ENCODE results near the gene NR3C1. TPM values are rescaled to one million over a fixed set of nuclear protein-coding genes. Genes with fewer than 3 reads are reported as not detected.

The NR3C1 gene
- total and polyA plus RNA-seq, 2 donors = 47.7 to 62.3 TPM

- H3K27ac ChIP-seq (ENCODE audit: low read depth in 1 of 2, low read length in 1 of 2) = no peak overlapping the region
These were observed 6.0 kb downstream of the NR3C1 start for GRCh38 chr5:143397302-143398052.

GRCh38 chr5:143396353-143396940, 7.0 kb downstream of the NR3C1 start:
- peaks cover 8 to 15% of the 10 kb centered on the region in 2 donors for H3K36me3 ChIP-seq (ENCODE audit: control insufficient read depth in 2 of 2, insufficient read depth in 2 of 2, low read length in 1 of 2)
- no peak for DNase-seq (ENCODE audit: low read depth in 6 of 9, low spot score in 9 of 9)
- H3K9me3 ChIP-seq (ENCODE audit: control insufficient read depth in 2 of 2, insufficient read depth in 1 of 2, low read length in 1 of 2) = no peaks in the 10 kb centered on the region
- WGBS = 80% methylated on average over 5 of the region's 5 CpGs
- no peak overlapping the region for H3K27ac ChIP-seq (ENCODE audit: low read depth in 1 of 2, low read length in 1 of 2)
- peaks cover 13 to 14% of the 10 kb centered on the region in 2 donors for H3K4me1 ChIP-seq (ENCODE audit: control insufficient read depth in 2 of 2, insufficient read depth in 2 of 2, low read length in 2 of 2)
- peak overlapping the region in 1 of 2 donors; percentile 37 for H3K4me3 ChIP-seq (ENCODE audit: low read length in 2 of 2)
- no peaks in the 10 kb centered on the region for H3K27me3 ChIP-seq (ENCODE audit: control insufficient read depth in 2 of 2, insufficient read depth in 1 of 2, low read length in 1 of 2)

More at GRCh38 chr5:143397302-143398052, 6.0 kb downstream of the NR3C1 start:
- peaks cover 8 to 15% of the 10 kb centered on the region in 2 donors for H3K36me3 ChIP-seq (ENCODE audit: control insufficient read depth in 2 of 2, insufficient read depth in 2 of 2, low read length in 1 of 2)
- peaks cover 13 to 18% of the 10 kb centered on the region in 2 donors for H3K4me1 ChIP-seq (ENCODE audit: control insufficient read depth in 2 of 2, insufficient read depth in 2 of 2, low read length in 2 of 2)
- H3K27me3 ChIP-seq (ENCODE audit: control insufficient read depth in 2 of 2, insufficient read depth in 1 of 2, low read length in 1 of 2) = no peaks in the 10 kb centered on the region
- DNase-seq (ENCODE audit: low read depth in 6 of 9, low spot score in 9 of 9) = no peak
- no peaks in the 10 kb centered on the region for H3K9me3 ChIP-seq (ENCODE audit: control insufficient read depth in 2 of 2, insufficient read depth in 1 of 2, low read length in 1 of 2)
- 91% methylated on average over 2 of the region's 2 CpGs for WGBS
- H3K4me3 ChIP-seq (ENCODE audit: low read length in 2 of 2) = peak overlapping the region in 1 of 2 donors; percentile 11

- H3K4me1 ChIP-seq (ENCODE audit: control insufficient read depth in 2 of 2, insufficient read depth in 2 of 2, low read length in 2 of 2) = peaks cover 8 to 13% of the 10 kb centered on the region in 2 donors
- 70% methylated on average over 2 of the region's 2 CpGs for WGBS
- no peak overlapping the region for H3K27ac ChIP-seq (ENCODE audit: low read depth in 1 of 2, low read length in 1 of 2)
- H3K4me3 ChIP-seq (ENCODE audit: low read length in 2 of 2) = no peak overlapping the region
- DNase-seq (ENCODE audit: low read depth in 6 of 9, low spot score in 9 of 9) = no peak
- H3K36me3 ChIP-seq (ENCODE audit: control insufficient read depth in 2 of 2, insufficient read depth in 2 of 2, low read length in 1 of 2) = peaks cover 8 to 15% of the 10 kb centered on the region in 2 donors
- no peaks in the 10 kb centered on the region for H3K27me3 ChIP-seq (ENCODE audit: control insufficient read depth in 2 of 2, insufficient read depth in 1 of 2, low read length in 1 of 2)
- H3K9me3 ChIP-seq (ENCODE audit: control insufficient read depth in 2 of 2, insufficient read depth in 1 of 2, low read length in 1 of 2) = no peaks in the 10 kb centered on the region
These were observed 7.7 kb downstream of the NR3C1 start for GRCh38 chr5:143395638-143396352.

GRCh38 chr5:143393524-143393923, 10.0 kb downstream of the NR3C1 start:
- no peak for DNase-seq (ENCODE audit: low read depth in 6 of 9, low spot score in 9 of 9)
- Histone ChIP-seq H3K9me3 (ENCODE audit: control insufficient read depth in 2 of 2, insufficient read depth in 1 of 2, low read length in 1 of 2) (no peaks in the 10 kb centered on the region), H3K27me3 (ENCODE audit: control insufficient read depth in 2 of 2, insufficient read depth in 1 of 2, low read length in 1 of 2) (no peaks in the 10 kb centered on the region), H3K4me1 (ENCODE audit: control insufficient read depth in 2 of 2, insufficient read depth in 2 of 2, low read length in 2 of 2) (no peaks in the 10 kb centered on the region), H3K36me3 (ENCODE audit: control insufficient read depth in 2 of 2, insufficient read depth in 2 of 2, low read length in 1 of 2) (peaks cover 0 to 4% of the 10 kb centered on the region in 2 donors), H3K27ac (ENCODE audit: low read depth in 1 of 2, low read length in 1 of 2) (no peak overlapping the region), H3K4me3 (ENCODE audit: low read length in 2 of 2) (no peak overlapping the region)
- 91% methylated on average over 1 of the region's 1 CpG for WGBS

- Histone ChIP-seq H3K4me1 (ENCODE audit: control insufficient read depth in 2 of 2, insufficient read depth in 2 of 2, low read length in 2 of 2) (no peaks in the 10 kb centered on the region), H3K27ac (ENCODE audit: low read depth in 1 of 2, low read length in 1 of 2) (no peak overlapping the region), H3K27me3 (ENCODE audit: control insufficient read depth in 2 of 2, insufficient read depth in 1 of 2, low read length in 1 of 2) (no peaks in the 10 kb centered on the region), H3K9me3 (ENCODE audit: control insufficient read depth in 2 of 2, insufficient read depth in 1 of 2, low read length in 1 of 2) (peaks cover 0 to under 1% of the 10 kb centered on the region in 2 donors), H3K36me3 (ENCODE audit: control insufficient read depth in 2 of 2, insufficient read depth in 2 of 2, low read length in 1 of 2) (peaks cover 2 to 4% of the 10 kb centered on the region in 2 donors), H3K4me3 (ENCODE audit: low read length in 2 of 2) (no peak overlapping the region)
- 94% methylated on average over 2 of the region's 2 CpGs for WGBS
- no peak for DNase-seq (ENCODE audit: low read depth in 6 of 9, low spot score in 9 of 9)
These were observed 12.5 kb downstream of the NR3C1 start for GRCh38 chr5:143390941-143391340.

- peaks cover 5 to 7% of the 10 kb centered on the region in 2 donors for H3K36me3 ChIP-seq (ENCODE audit: control insufficient read depth in 2 of 2, insufficient read depth in 2 of 2, low read length in 1 of 2)
- no peaks in the 10 kb centered on the region for H3K27me3 ChIP-seq (ENCODE audit: control insufficient read depth in 2 of 2, insufficient read depth in 1 of 2, low read length in 1 of 2)
- H3K27ac ChIP-seq (ENCODE audit: low read depth in 1 of 2, low read length in 1 of 2) = no peak overlapping the region
- DNase-seq (ENCODE audit: low read depth in 6 of 9, low spot score in 9 of 9) = no peak
- no peak overlapping the region for H3K4me3 ChIP-seq (ENCODE audit: low read length in 2 of 2)
- peaks cover 2 to 4% of the 10 kb centered on the region in 2 donors for H3K9me3 ChIP-seq (ENCODE audit: control insufficient read depth in 2 of 2, insufficient read depth in 1 of 2, low read length in 1 of 2)
- H3K4me1 ChIP-seq (ENCODE audit: control insufficient read depth in 2 of 2, insufficient read depth in 2 of 2, low read length in 2 of 2) = no peaks in the 10 kb centered on the region
These were observed 13.2 kb downstream of the NR3C1 start for GRCh38 chr5:143390258-143390657.

GRCh38 chr5:143386725-143387124, 16.8 kb downstream of the NR3C1 start:
- H3K27ac ChIP-seq (ENCODE audit: low read depth in 1 of 2, low read length in 1 of 2) = no peak overlapping the region
- DNase-seq (ENCODE audit: low read depth in 6 of 9, low spot score in 9 of 9) = no peak
- H3K4me1 ChIP-seq (ENCODE audit: control insufficient read depth in 2 of 2, insufficient read depth in 2 of 2, low read length in 2 of 2) = no peaks in the 10 kb centered on the region
- peaks cover 27 to 31% of the 10 kb centered on the region in 2 donors for H3K36me3 ChIP-seq (ENCODE audit: control insufficient read depth in 2 of 2, insufficient read depth in 2 of 2, low read length in 1 of 2)
- WGBS = 42% methylated on average over 1 of the region's 1 CpG
- peaks cover 6 to 18% of the 10 kb centered on the region in 2 donors for H3K9me3 ChIP-seq (ENCODE audit: control insufficient read depth in 2 of 2, insufficient read depth in 1 of 2, low read length in 1 of 2)
- H3K27me3 ChIP-seq (ENCODE audit: control insufficient read depth in 2 of 2, insufficient read depth in 1 of 2, low read length in 1 of 2) = no peaks in the 10 kb centered on the region
- H3K4me3 ChIP-seq (ENCODE audit: low read length in 2 of 2) = no peak overlapping the region

GRCh38 chr5:143384865-143385657, 18.4 kb downstream of the NR3C1 start:
- Histone ChIP-seq H3K4me1 (ENCODE audit: control insufficient read depth in 2 of 2, insufficient read depth in 2 of 2, low read length in 2 of 2) (no peaks in the 10 kb centered on the region), H3K4me3 (ENCODE audit: low read length in 2 of 2) (no peak overlapping the region), H3K27ac (ENCODE audit: low read depth in 1 of 2, low read length in 1 of 2) (no peak overlapping the region), H3K9me3 (ENCODE audit: control insufficient read depth in 2 of 2, insufficient read depth in 1 of 2, low read length in 1 of 2) (peaks cover 6 to 18% of the 10 kb centered on the region in 2 donors), H3K27me3 (ENCODE audit: control insufficient read depth in 2 of 2, insufficient read depth in 1 of 2, low read length in 1 of 2) (no peaks in the 10 kb centered on the region), H3K36me3 (ENCODE audit: control insufficient read depth in 2 of 2, insufficient read depth in 2 of 2, low read length in 1 of 2) (peaks cover 27 to 31% of the 10 kb centered on the region in 2 donors)
- DNase-seq (ENCODE audit: low read depth in 6 of 9, low spot score in 9 of 9) = no peak
- 83% methylated on average over 3 of the region's 3 CpGs for whole genome bisulfite sequencing
